Ishikawa (cell line): Measurements from ENCODE around the gene PITX3.

ENCODE experiments used
- CEBPB ChIP-seq: IDR thresholded peaks from 2 replicates; pipeline ENCODE4 v1.6.1; 2012
- CREB1 ChIP-seq: IDR thresholded peaks from 2 replicates; pipeline ENCODE4 v1.6.1; 2012; ENCODE audit warnings: low read depth
- EGR1 ChIP-seq: IDR thresholded peaks from 2 replicates; pipeline ENCODE4 v1.6.1; 2012
- EP300 ChIP-seq: IDR thresholded peaks from 2 replicates; pipeline ENCODE4 v1.6.1; 2012; ENCODE audit warnings: borderline replicate concordance
- FOXM1 ChIP-seq: IDR thresholded peaks from 2 replicates; pipeline ENCODE4 v1.6.1; 2012; ENCODE audit warnings: low read depth, borderline replicate concordance
- MAX ChIP-seq: IDR thresholded peaks from 2 replicates; pipeline ENCODE4 v1.6.1; 2012
- NFIC ChIP-seq: IDR thresholded peaks from 2 replicates; pipeline ENCODE4 v1.6.1; 2012
- RAD21 ChIP-seq: IDR thresholded peaks from 2 replicates; pipeline ENCODE4 v1.6.1; 2012; ENCODE audit warnings: low read depth
- REST ChIP-seq: IDR thresholded peaks from 2 replicates; pipeline ENCODE4 v1.6.1; 2012; ENCODE audit warnings: low read depth, mild to moderate bottlenecking
- TAF1 ChIP-seq: IDR thresholded peaks from 2 replicates; pipeline ENCODE4 v1.6.1; 2012; ENCODE audit warnings: low read depth, mild to moderate bottlenecking
- TCF12 ChIP-seq: IDR thresholded peaks from 2 replicates; pipeline ENCODE4 v1.6.1; 2012; ENCODE audit warnings: low read depth
- TEAD4 ChIP-seq: IDR thresholded peaks from 2 replicates; pipeline ENCODE4 v1.6.1; 2012
- USF1 ChIP-seq: IDR thresholded peaks from 2 replicates; pipeline ENCODE4 v1.6.1; 2012
- YY1 ChIP-seq: IDR thresholded peaks from 2 replicates; pipeline ENCODE4 v1.6.1; 2012; ENCODE audit warnings: low read depth
- ZBTB7A ChIP-seq: IDR thresholded peaks from 2 replicates; pipeline ENCODE4 v1.6.1; 2012; ENCODE audit warnings: low read depth

PITX3 gene

GRCh38 chr10:102274062-102274461 is 32.8 kb upstream of the PITX3 start:
- TF ChIP-seq RAD21 (no peak), USF1 (peak; percentile 85)

GRCh38 chr10:102269017-102269416 is 27.7 kb upstream of the PITX3 start:
- TF ChIP-seq CREB1: no peak
- TF ChIP-seq REST: no peak
- TF ChIP-seq TAF1: no peak
- no peak for TF ChIP-seq EP300
- TF ChIP-seq TEAD4: no peak
- no peak for TF ChIP-seq YY1
- TF ChIP-seq CEBPB: no peak
- no peak for TF ChIP-seq NFIC
- TF ChIP-seq RAD21: no peak
- TF ChIP-seq MAX: no peak
- no peak for TF ChIP-seq EGR1
- TF ChIP-seq TCF12: no peak
- no peak for TF ChIP-seq ZBTB7A
- no peak for TF ChIP-seq FOXM1

GRCh38 chr10:102268375-102268888 is 27.1 kb upstream of the PITX3 start:
- TF ChIP-seq RAD21 (no peak), CREB1 (no peak), NFIC (no peak)

- TF ChIP-seq EP300: no peak
- TF ChIP-seq NFIC: no peak
- TF ChIP-seq EGR1: no peak
- no peak for TF ChIP-seq CREB1
These were observed 26.4 kb upstream of the PITX3 start for GRCh38 chr10:102267748-102268147.

GRCh38 chr10:102266670-102267069 is 25.4 kb upstream of the PITX3 start:
- TF ChIP-seq YY1 (no peak), RAD21 (no peak), REST (no peak), USF1 (no peak), TCF12 (no peak), NFIC (no peak), TAF1 (no peak)

GRCh38 chr10:102264371-102264770 is 23.1 kb upstream of the PITX3 start:
- TF ChIP-seq RAD21 (no peak), TAF1 (no peak), TCF12 (no peak), CREB1 (no peak), USF1 (no peak), YY1 (no peak), EP300 (no peak), TEAD4 (no peak), EGR1 (no peak), MAX (no peak)

- no peak for TF ChIP-seq TAF1
- no peak for TF ChIP-seq USF1
- no peak for TF ChIP-seq TEAD4
- no peak for TF ChIP-seq CREB1
- no peak for TF ChIP-seq RAD21
- no peak for TF ChIP-seq REST
- TF ChIP-seq FOXM1: no peak
- TF ChIP-seq ZBTB7A: no peak
- no peak for TF ChIP-seq NFIC
- TF ChIP-seq MAX: no peak
- no peak for TF ChIP-seq CEBPB
- TF ChIP-seq EGR1: no peak
- no peak for TF ChIP-seq EP300
- TF ChIP-seq TCF12: no peak
- TF ChIP-seq YY1: no peak
These were observed 21.5 kb upstream of the PITX3 start for GRCh38 chr10:102262744-102263370.
